Endodermal cell (in vitro differentiated cells): Measurements from ENCODE around the gene BCAN. TPM values are rescaled to one million over a fixed set of nuclear protein-coding genes. Genes with fewer than 3 reads are reported as not detected.
A peak's percentile ranks its signal among the peaks of the same experiment; 100 is the strongest.

Experiments
- DNase-seq: peaks from one replicate; pipeline ENCODE4 v3.0.0-alpha.2; 2017
- H3K27ac ChIP-seq: 2 replicates; pipeline ENCODE4 v1.5.1; 2013; ENCODE audit warnings: mild to moderate bottlenecking, low read depth, low read length, moderate library complexity
- H3K27me3 ChIP-seq: 2 replicates; pipeline ENCODE4 v1.6.1; 2013; ENCODE audit warnings: mild to moderate bottlenecking, low read length, moderate library complexity; ENCODE audit not compliant: insufficient read depth, control insufficient read depth, poor library complexity, severe bottlenecking
- H3K36me3 ChIP-seq: 2 replicates; pipeline ENCODE4 v1.7.0; 2013; ENCODE audit warnings: mild to moderate bottlenecking, low read length, moderate library complexity; ENCODE audit not compliant: control insufficient read depth, insufficient read depth
- H3K4me1 ChIP-seq: one replicate; pipeline ENCODE4 v1.7.0; 2013; ENCODE audit warnings: low read length; ENCODE audit not compliant: control insufficient read depth, insufficient read depth
- H3K4me3 ChIP-seq: 2 replicates; pipeline ENCODE4 v1.5.1; 2013; ENCODE audit warnings: mild to moderate bottlenecking, low read length, moderate library complexity
- H3K9ac ChIP-seq: 2 replicates; pipeline ENCODE4 v1.6.1; 2013; ENCODE audit warnings: mild to moderate bottlenecking, low read length, moderate library complexity; ENCODE audit not compliant: poor library complexity, severe bottlenecking; ENCODE audit errors: extremely low read depth
- H3K9me3 ChIP-seq: 2 replicates; pipeline ENCODE4 v1.6.1; 2013; ENCODE audit warnings: mild to moderate bottlenecking, low read length, moderate library complexity; ENCODE audit not compliant: control insufficient read depth
- H3K27ac Mint-ChIP-seq: 2 replicates; pipeline ENCODE4 v1.8.0; 2020; ENCODE audit warnings: mixed read lengths
- H3K27me3 Mint-ChIP-seq: 2 replicates; pipeline ENCODE4 v1.8.0; 2021; ENCODE audit warnings: mild to moderate bottlenecking, mixed read lengths; ENCODE audit not compliant: insufficient read depth
- H3K36me3 Mint-ChIP-seq: 2 replicates; pipeline ENCODE4 v1.8.0; 2020; ENCODE audit warnings: low read depth, mixed read lengths
- H3K4me1 Mint-ChIP-seq: 2 replicates; pipeline ENCODE4 v1.8.0; 2020; ENCODE audit warnings: mixed read lengths
- H3K4me3 Mint-ChIP-seq: 2 replicates; pipeline ENCODE4 v1.8.0; 2020; ENCODE audit warnings: mild to moderate bottlenecking, moderate library complexity, mixed read lengths
- H3K9me3 Mint-ChIP-seq: 2 replicates; pipeline ENCODE4 v1.8.0; 2020; ENCODE audit warnings: mild to moderate bottlenecking, mixed read lengths
- CTCF ChIP-seq: fragments of 200-600 bp; sonication (generic); conservative IDR thresholded peaks from 2 replicates; pipeline ENCODE4 v1.5.0; 2021; ENCODE audit warnings: antibody characterized with exemption, mild to moderate bottlenecking
- WGBS, 2 experiments: methylation state at CpG; one replicate each; pipeline versions ENCODE4 v1.1.5 to v1.1.7; 2013; ENCODE audit warnings: missing lambda C conversion rate in 2 of 2, mixed read lengths in 1 of 2; ENCODE audit not compliant: insufficient coverage in 1 of 2, insufficient read length in 1 of 2; 5-methylcytosine and 5-hydroxymethylcytosine counted together
- total RNA-seq, 2 donors: library from RNA; stranded (reverse); fragmentation: NEBNext Ultra II Directional in 1 of 2; extraction: Animal tissue kit (Norgen Biotek cat#: 25700) in 1 of 2; gene quantifications; 2 replicates in 1 of 2; 3 replicates in 1 of 2; pipeline ENCODE4 v1.2.1, GENCODE V29; 2021

Gene BCAN
- total RNA-seq, 2 donors from 2014 or later = 0.31 TPM; not detected in 1

GRCh38 chr1:156592910-156593660, 48.8 kb upstream of the BCAN start:
- no peaks in the 10 kb centered on the region for H3K9me3 Mint-ChIP-seq
- Histone ChIP-seq H3K36me3 (peaks cover 40% of the 10 kb centered on the region), H3K27ac (no peak overlapping the region), H3K4me1 (no peaks in the 10 kb centered on the region), H3K9me3 (no peaks in the 10 kb centered on the region), H3K9ac (no peak overlapping the region), H3K4me3 (peak overlapping the region; percentile 86), H3K27me3 (no peaks in the 10 kb centered on the region)
- H3K27ac Mint-ChIP-seq = no peak overlapping the region
- peaks cover 5% of the 10 kb centered on the region for H3K4me1 Mint-ChIP-seq
- H3K36me3 Mint-ChIP-seq = peaks cover 30% of the 10 kb centered on the region
- H3K27me3 Mint-ChIP-seq = no peaks in the 10 kb centered on the region
- DNase-seq = no peak
- H3K4me3 Mint-ChIP-seq = peak overlapping the region; percentile 75
- WGBS, 2 experiments = 85 to 94% methylated on average over 4 to 8 of the region's 8 CpGs
- no peak for TF ChIP-seq CTCF

DNA sequence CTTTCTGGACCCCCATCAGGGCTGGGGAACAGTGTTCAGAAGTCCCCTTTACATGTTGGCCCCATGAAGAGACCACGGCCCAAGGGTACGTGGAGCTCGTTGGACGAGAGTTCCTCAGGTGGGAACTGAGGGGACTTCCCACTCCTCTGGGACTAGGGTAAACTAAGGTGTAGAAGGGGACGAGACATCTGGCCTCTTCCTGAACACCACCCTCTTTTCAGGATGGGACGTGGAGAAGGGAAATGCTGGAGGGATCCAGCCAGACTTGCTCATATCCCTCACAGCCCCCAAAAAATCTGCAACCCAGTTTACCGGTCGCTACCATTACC, 48.3 kb upstream of the BCAN start:
- H3K9me3 Mint-ChIP-seq = no peaks in the 10 kb centered on the region
- H3K4me1 Mint-ChIP-seq = peaks cover 5% of the 10 kb centered on the region
- H3K4me3 Mint-ChIP-seq = no peak overlapping the region

GRCh38 chr1:156594190-156594589, 47.7 kb upstream of the BCAN start:
- Mint-ChIP-seq H3K9me3 (no peaks in the 10 kb centered on the region), H3K4me3 (no peak overlapping the region), H3K27me3 (no peaks in the 10 kb centered on the region), H3K27ac (no peak overlapping the region), H3K4me1 (peaks cover 5% of the 10 kb centered on the region), H3K36me3 (peaks cover 39% of the 10 kb centered on the region)
- Histone ChIP-seq H3K36me3 (peaks cover 51% of the 10 kb centered on the region), H3K4me1 (no peaks in the 10 kb centered on the region), H3K4me3 (no peak overlapping the region), H3K27me3 (no peaks in the 10 kb centered on the region), H3K9ac (no peak overlapping the region), H3K9me3 (no peaks in the 10 kb centered on the region), H3K27ac (no peak overlapping the region)
- 90 to 94% methylated on average over 3 of the region's 3 CpGs for WGBS, 2 experiments
- no peak for DNase-seq
- no peak for TF ChIP-seq CTCF

More for the DNA sequence above, 48.3 kb upstream of the BCAN start:
- peaks cover 45% of the 10 kb centered on the region for H3K36me3 ChIP-seq
- H3K4me1 ChIP-seq = no peaks in the 10 kb centered on the region
- Mint-ChIP-seq H3K36me3 (peaks cover 35% of the 10 kb centered on the region), H3K27ac (no peak overlapping the region), H3K27me3 (no peaks in the 10 kb centered on the region)
- H3K27ac ChIP-seq = no peak overlapping the region
- no peak for DNase-seq
- no peak for TF ChIP-seq CTCF
- WGBS, 2 experiments = 86 to 96% methylated on average over 2 to 8 of the region's 8 CpGs
- H3K4me3 ChIP-seq = no peak overlapping the region
- H3K9me3 ChIP-seq = no peaks in the 10 kb centered on the region
- H3K9ac ChIP-seq = no peak overlapping the region
- no peaks in the 10 kb centered on the region for H3K27me3 ChIP-seq
